HEK293 (cell line): ENCODE measurements around the gene B4GAT1.

Experiments used
- CTCF ChIA-PET: fragments of 350-600 bp; formaldehyde crosslinking; extraction: SDS; loops from one replicate; lab custom pipeline; 2021; ENCODE audit warnings: antibody characterized with exemption; lab: Yijun Ruan, JAX
- POLR2A ChIA-PET: fragments of 300-600 bp; formaldehyde crosslinking; extraction: SDS; loops from one replicate; lab custom pipeline; 2020; ENCODE audit warnings: antibody characterized with exemption, inconsistent platforms; lab: Yijun Ruan, JAX
- H3K27ac ChIP-seq: fragments of 200-500 bp; sonication (Bioruptor generic); 2 replicates; pipeline ENCODE4 v1.5.1; 2014; ENCODE audit warnings: low read depth, low read length, control low read depth, inconsistent platforms; ENCODE audit errors: extremely low read depth
- H3K36me3 ChIP-seq, 2 experiments: fragments of 200-500 bp in 1 of 2; sonication (Bioruptor generic) in 1 of 2; 1 replicate in 1 of 2; 2 replicates in 1 of 2; pipeline ENCODE4 v1.5.1; 2014 to 2017; ENCODE audit warnings: inconsistent platforms in 2 of 2, low read length in 2 of 2; ENCODE audit not compliant: control insufficient read depth in 2 of 2, insufficient read depth in 1 of 2
- H3K4me1 ChIP-seq: fragments of 200-500 bp; sonication (Bioruptor generic); 2 replicates; pipeline ENCODE4 v1.5.1; 2014; ENCODE audit warnings: mild to moderate bottlenecking, low read length, inconsistent platforms; ENCODE audit not compliant: control insufficient read depth, insufficient read depth
- H3K4me3 ChIP-seq: 2 replicates; pipeline ENCODE4 v1.5.1; 2011; ENCODE audit warnings: low read depth, mild to moderate bottlenecking, control low read depth, low read length, moderate library complexity
- H3K9me3 ChIP-seq: fragments of 200-500 bp; sonication (Bioruptor generic); 2 replicates; pipeline ENCODE4 v1.5.1; 2014; ENCODE audit warnings: low read depth, low read length, inconsistent platforms; ENCODE audit not compliant: control insufficient read depth, insufficient read depth
- BCL11A ChIP-seq: fragments of 450-650 bp; formaldehyde crosslinking; IDR thresholded peaks from 2 replicates; pipeline ENCODE4 v1.5.1; 2016; ENCODE audit warnings: low read depth, missing biosample characterization, missing genetic modification characterization
- EGR2 ChIP-seq: fragments of 450-650 bp; formaldehyde crosslinking; IDR thresholded peaks from 2 replicates; pipeline ENCODE4 v1.5.1; 2016; ENCODE audit warnings: low read depth, missing biosample characterization, missing genetic modification characterization
- KLF8 ChIP-seq: fragments of 450-650 bp; formaldehyde crosslinking; IDR thresholded peaks from 2 replicates; pipeline ENCODE4 v1.5.1; 2016; ENCODE audit warnings: missing biosample characterization, missing genetic modification characterization
- MEIS1 ChIP-seq: sonication (generic); formaldehyde crosslinking; IDR thresholded peaks from 2 replicates; pipeline ENCODE4 v1.8.1; 2022; ENCODE audit warnings: missing genetic modification reagents, mild to moderate bottlenecking, borderline replicate concordance
- MZF1 ChIP-seq: fragments of 450-650 bp; formaldehyde crosslinking; IDR thresholded peaks from 2 replicates; pipeline ENCODE4 v1.5.1; 2017; ENCODE audit warnings: missing biosample characterization, missing genetic modification characterization, borderline replicate concordance
- PRDM1 ChIP-seq: fragments of 450-650 bp; formaldehyde crosslinking; IDR thresholded peaks from 2 replicates; pipeline ENCODE4; 2016; ENCODE audit warnings: missing biosample characterization, missing genetic modification characterization
- ZBTB17 ChIP-seq: fragments of 450-650 bp; formaldehyde crosslinking; IDR thresholded peaks from 2 replicates; pipeline ENCODE4 v1.5.1; 2016; ENCODE audit warnings: missing biosample characterization, missing genetic modification characterization
- ZFHX2 ChIP-seq: fragments of 450-650 bp; formaldehyde crosslinking; conservative IDR thresholded peaks from 2 replicates; pipeline ENCODE4 v1.5.1; 2016; ENCODE audit warnings: missing biosample characterization, missing genetic modification characterization
- ZNF132 ChIP-seq: fragments of 450-650 bp; formaldehyde crosslinking; IDR thresholded peaks from 2 replicates; pipeline ENCODE4 v1.5.1; 2017; ENCODE audit warnings: missing biosample characterization, missing genetic modification characterization, borderline replicate concordance
- ZNF133 ChIP-seq: fragments of 450-650 bp; formaldehyde crosslinking; IDR thresholded peaks from 2 replicates; pipeline ENCODE4 v1.5.1; 2016; ENCODE audit warnings: missing biosample characterization, missing genetic modification characterization
- ZNF174 ChIP-seq: fragments of 450-650 bp; formaldehyde crosslinking; IDR thresholded peaks from 2 replicates; pipeline ENCODE4 v1.5.0; 2017; ENCODE audit warnings: missing biosample characterization, mild to moderate bottlenecking, missing genetic modification characterization
- ZNF311 ChIP-seq: fragments of 450-650 bp; formaldehyde crosslinking; IDR thresholded peaks from 2 replicates; pipeline ENCODE4 v1.5.1; 2017; ENCODE audit warnings: missing biosample characterization, missing genetic modification characterization, borderline replicate concordance
- ZNF324 ChIP-seq: fragments of 450-650 bp; formaldehyde crosslinking; IDR thresholded peaks from 2 replicates; pipeline ENCODE4 v1.5.1; 2016; ENCODE audit warnings: missing biosample characterization, missing genetic modification characterization
- ZNF366 ChIP-seq: fragments of 450-650 bp; formaldehyde crosslinking; conservative IDR thresholded peaks from 2 replicates; pipeline ENCODE4 v1.5.1; 2016; ENCODE audit warnings: missing biosample characterization, missing genetic modification characterization
- ZNF37A ChIP-seq: fragments of 450-650 bp; IDR thresholded peaks from 2 replicates; pipeline ENCODE4 v1.5.1; 2018; ENCODE audit warnings: missing biosample characterization, missing genetic modification characterization
- ZNF394 ChIP-seq: fragments of 450-650 bp; formaldehyde crosslinking; IDR thresholded peaks from 2 replicates; pipeline ENCODE4 v1.5.1; 2016; ENCODE audit warnings: missing biosample characterization, missing genetic modification characterization, mild to moderate bottlenecking, moderate library complexity, borderline replicate concordance
- ZNF416 ChIP-seq: fragments of 450-650 bp; formaldehyde crosslinking; IDR thresholded peaks from 2 replicates; pipeline ENCODE4 v1.5.1; 2016; ENCODE audit warnings: missing biosample characterization, missing genetic modification characterization
- ZNF423 ChIP-seq: fragments of 450-650 bp; formaldehyde crosslinking; IDR thresholded peaks from 2 replicates; pipeline ENCODE4 v1.5.1; 2016; ENCODE audit warnings: missing biosample characterization, missing genetic modification characterization
- ZNF529 ChIP-seq: fragments of 450-650 bp; formaldehyde crosslinking; IDR thresholded peaks from 2 replicates; pipeline ENCODE4 v1.5.1; 2017; ENCODE audit warnings: missing genetic modification characterization, missing biosample characterization; ENCODE audit not compliant: insufficient replicate concordance
- ZNF610 ChIP-seq: fragments of 450-650 bp; formaldehyde crosslinking; IDR thresholded peaks from 2 replicates; pipeline ENCODE4 v1.5.1; 2016; ENCODE audit warnings: missing biosample characterization, missing genetic modification characterization, borderline replicate concordance
- ZNF654 ChIP-seq: fragments of 450-650 bp; formaldehyde crosslinking; IDR thresholded peaks from 2 replicates; pipeline ENCODE4 v1.5.1; 2016; ENCODE audit warnings: low read depth, missing biosample characterization, missing genetic modification characterization
- ZNF670 ChIP-seq: fragments of 450-650 bp; formaldehyde crosslinking; IDR thresholded peaks from 2 replicates; pipeline ENCODE4 v1.5.1; 2016; ENCODE audit warnings: missing biosample characterization, missing genetic modification characterization, low read depth
- ZNF677 ChIP-seq: fragments of 450-650 bp; IDR thresholded peaks from 2 replicates; pipeline ENCODE4 v1.5.0; 2018; ENCODE audit warnings: missing biosample characterization, mild to moderate bottlenecking, missing genetic modification characterization, moderate library complexity
- ZNF830 ChIP-seq: fragments of 450-650 bp; IDR thresholded peaks from 2 replicates; pipeline ENCODE4 v1.5.0; 2018; ENCODE audit warnings: missing biosample characterization, missing genetic modification characterization, low read depth, mild to moderate bottlenecking, moderate library complexity
- TF ChIP-seq, protein P1 (sequence below): fragments of 450-650 bp; formaldehyde crosslinking; IDR thresholded peaks from 2 replicates; pipeline ENCODE4 v1.5.1; 2017; ENCODE audit warnings: missing biosample characterization, missing genetic modification characterization
- TF ChIP-seq, protein P2 (sequence below): fragments of 450-650 bp; formaldehyde crosslinking; IDR thresholded peaks from 2 replicates; pipeline ENCODE4 v1.5.1; 2016; ENCODE audit warnings: missing biosample characterization, missing genetic modification characterization
- TF ChIP-seq, protein P3 (sequence below): fragments of 450-650 bp; formaldehyde crosslinking; IDR thresholded peaks from 2 replicates; pipeline ENCODE4 v1.5.1; 2016; ENCODE audit warnings: missing biosample characterization, missing genetic modification characterization
- TF ChIP-seq, protein P4 (sequence below): sonication (generic); formaldehyde crosslinking; IDR thresholded peaks from 2 replicates; pipeline ENCODE4 v1.8.1; 2022; ENCODE audit warnings: mild to moderate bottlenecking, moderate library complexity, missing genetic modification reagents

B4GAT1 gene

DNA sequence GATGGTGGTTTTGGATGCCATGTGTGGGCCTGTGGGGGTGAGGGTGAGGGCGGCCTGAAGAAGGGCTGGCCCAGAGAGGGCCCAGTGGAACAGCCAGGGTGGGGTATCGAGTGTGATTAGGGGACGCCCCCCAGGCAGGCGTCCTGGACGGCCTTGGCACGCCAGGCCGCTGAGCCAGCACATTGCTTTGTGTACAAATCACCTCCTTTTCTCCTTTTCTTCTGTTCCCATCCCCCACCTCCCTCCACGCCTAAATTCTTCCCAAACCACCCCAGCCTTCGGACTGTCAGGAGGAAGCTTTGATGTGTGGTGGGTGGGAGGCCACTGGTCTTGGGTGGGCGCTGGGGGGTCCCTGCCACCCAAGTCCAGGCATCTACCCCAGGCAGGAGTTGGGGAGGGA, 22.8 kb downstream of the B4GAT1 start:
- Histone ChIP-seq H3K4me1 (no peaks in the 10 kb centered on the region), H3K36me3 (no peaks in the 10 kb centered on the region), H3K4me3 (no peak overlapping the region), H3K9me3 (no peaks in the 10 kb centered on the region), H3K27ac (no peak overlapping the region)
- ChIA-PET POLR2A (no interaction called here), CTCF (interaction anchor here (1.4 to 2.7 kb wide), 2 partner anchors 13 to 15 kb away, joined by 3 to 19 read pairs; no protein-coding TSS in a partner anchor)
- TF ChIP-seq KLF8 (tag by site-specific recombination) (no peak), MZF1 (tag by site-specific recombination) (no peak), ZNF133 (tag by site-specific recombination) (no peak), ZNF610 (no peak), ZNF830 (no peak), ZNF416 (tag by site-specific recombination) (no peak), ZNF423 (tag by site-specific recombination) (no peak), ZNF677 (tag by site-specific recombination) (no peak), ZNF529 (no peak), ZNF394 (no peak), ZNF174 (tag by site-specific recombination) (no peak), ZNF670 (tag by site-specific recombination) (no peak), ZNF324 (tag by site-specific recombination) (no peak), ZNF37A (tag by site-specific recombination) (no peak)
- TF ChIP-seq, protein P1, sequence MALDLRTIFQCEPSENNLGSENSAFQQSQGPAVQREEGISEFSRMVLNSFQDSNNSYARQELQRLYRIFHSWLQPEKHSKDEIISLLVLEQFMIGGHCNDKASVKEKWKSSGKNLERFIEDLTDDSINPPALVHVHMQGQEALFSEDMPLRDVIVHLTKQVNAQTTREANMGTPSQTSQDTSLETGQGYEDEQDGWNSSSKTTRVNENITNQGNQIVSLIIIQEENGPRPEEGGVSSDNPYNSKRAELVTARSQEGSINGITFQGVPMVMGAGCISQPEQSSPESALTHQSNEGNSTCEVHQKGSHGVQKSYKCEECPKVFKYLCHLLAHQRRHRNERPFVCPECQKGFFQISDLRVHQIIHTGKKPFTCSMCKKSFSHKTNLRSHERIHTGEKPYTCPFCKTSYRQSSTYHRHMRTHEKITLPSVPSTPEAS (tag by site-specific recombination) = no peak

DNA sequence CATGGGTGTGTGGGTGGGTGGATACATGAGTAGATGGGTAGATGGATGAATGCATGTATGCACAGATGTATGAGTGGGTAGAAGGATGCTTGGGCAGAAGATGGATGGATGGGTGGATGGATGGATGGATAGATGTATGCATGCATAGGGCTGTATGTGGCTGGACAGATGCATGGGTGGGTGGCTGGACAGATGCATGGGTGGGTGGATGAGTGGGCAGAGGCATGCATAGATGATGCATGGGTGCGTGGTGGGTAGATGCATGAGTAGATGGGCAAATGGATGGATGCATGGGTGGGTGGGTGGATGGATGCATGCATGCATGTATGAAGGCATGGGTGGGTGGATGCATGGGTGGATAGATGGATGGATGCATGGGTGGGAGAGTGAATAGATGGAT, 23.7 kb downstream of the B4GAT1 start:
- H3K4me1 ChIP-seq = no peaks in the 10 kb centered on the region
- POLR2A ChIA-PET = no interaction called here
- no peak for TF ChIP-seq PRDM1 (tag by site-specific recombination)
- TF ChIP-seq ZBTB17 = 0 out of 2 replicates have a peak, but pooled peaks have one; percentile 14
- peak; percentile 72 for TF ChIP-seq ZNF366 (tag by site-specific recombination)
- TF ChIP-seq EGR2 (tag by site-specific recombination) = peak; percentile 92
- TF ChIP-seq, protein P2, sequence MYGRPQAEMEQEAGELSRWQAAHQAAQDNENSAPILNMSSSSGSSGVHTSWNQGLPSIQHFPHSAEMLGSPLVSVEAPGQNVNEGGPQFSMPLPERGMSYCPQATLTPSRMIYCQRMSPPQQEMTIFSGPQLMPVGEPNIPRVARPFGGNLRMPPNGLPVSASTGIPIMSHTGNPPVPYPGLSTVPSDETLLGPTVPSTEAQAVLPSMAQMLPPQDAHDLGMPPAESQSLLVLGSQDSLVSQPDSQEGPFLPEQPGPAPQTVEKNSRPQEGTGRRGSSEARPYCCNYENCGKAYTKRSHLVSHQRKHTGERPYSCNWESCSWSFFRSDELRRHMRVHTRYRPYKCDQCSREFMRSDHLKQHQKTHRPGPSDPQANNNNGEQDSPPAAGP (tag by site-specific recombination) = no peak
- TF ChIP-seq ZFHX2 = peak; percentile 94

DNA sequence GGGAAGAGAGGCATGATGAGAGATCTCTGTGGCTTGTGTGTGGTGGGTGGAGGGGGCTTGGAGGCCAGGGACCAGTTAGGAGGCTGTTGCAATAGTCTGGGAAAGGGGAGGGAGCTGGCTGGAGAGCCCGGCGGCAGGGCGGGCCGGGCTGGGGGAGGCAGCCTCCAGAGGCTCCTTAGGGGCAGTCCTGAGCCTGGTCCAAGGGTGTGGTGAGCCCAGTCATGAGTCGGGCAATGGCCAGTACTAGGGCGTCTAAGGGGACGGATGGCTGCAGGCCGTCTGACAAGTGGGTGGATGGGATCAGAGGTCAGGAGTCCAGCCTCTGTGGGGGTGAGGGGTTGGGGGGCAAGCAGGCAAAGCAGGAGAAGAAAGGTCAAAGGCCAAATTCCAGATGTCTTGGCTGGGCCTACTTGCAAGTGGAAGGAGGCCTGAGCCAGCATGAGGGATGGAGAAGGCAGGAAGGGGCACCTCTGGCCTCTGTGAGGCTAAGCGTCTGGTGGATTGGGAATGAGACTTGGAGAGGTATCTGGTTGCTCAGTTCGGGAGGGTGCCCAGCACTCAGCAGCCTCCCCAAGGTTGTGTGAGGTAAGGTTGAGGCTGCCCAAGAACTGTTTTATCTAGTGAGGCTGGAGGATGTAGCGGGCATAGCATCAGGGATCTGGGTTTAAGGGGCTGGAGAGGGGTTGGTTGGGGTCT, 24.5 kb downstream of the B4GAT1 start:
- POLR2A ChIA-PET = no interaction called here
- no peaks in the 10 kb centered on the region for H3K36me3 ChIP-seq
- H3K4me3 ChIP-seq = no peak overlapping the region
- CTCF ChIA-PET = interaction anchor here (2.0 kb wide), 1 partner anchor 10 kb away, joined by 18 read pairs; no protein-coding TSS in a partner anchor
- H3K4me1 ChIP-seq = no peaks in the 10 kb centered on the region
- no peak overlapping the region for H3K27ac ChIP-seq
- H3K9me3 ChIP-seq = no peaks in the 10 kb centered on the region
- TF ChIP-seq, protein P3, sequence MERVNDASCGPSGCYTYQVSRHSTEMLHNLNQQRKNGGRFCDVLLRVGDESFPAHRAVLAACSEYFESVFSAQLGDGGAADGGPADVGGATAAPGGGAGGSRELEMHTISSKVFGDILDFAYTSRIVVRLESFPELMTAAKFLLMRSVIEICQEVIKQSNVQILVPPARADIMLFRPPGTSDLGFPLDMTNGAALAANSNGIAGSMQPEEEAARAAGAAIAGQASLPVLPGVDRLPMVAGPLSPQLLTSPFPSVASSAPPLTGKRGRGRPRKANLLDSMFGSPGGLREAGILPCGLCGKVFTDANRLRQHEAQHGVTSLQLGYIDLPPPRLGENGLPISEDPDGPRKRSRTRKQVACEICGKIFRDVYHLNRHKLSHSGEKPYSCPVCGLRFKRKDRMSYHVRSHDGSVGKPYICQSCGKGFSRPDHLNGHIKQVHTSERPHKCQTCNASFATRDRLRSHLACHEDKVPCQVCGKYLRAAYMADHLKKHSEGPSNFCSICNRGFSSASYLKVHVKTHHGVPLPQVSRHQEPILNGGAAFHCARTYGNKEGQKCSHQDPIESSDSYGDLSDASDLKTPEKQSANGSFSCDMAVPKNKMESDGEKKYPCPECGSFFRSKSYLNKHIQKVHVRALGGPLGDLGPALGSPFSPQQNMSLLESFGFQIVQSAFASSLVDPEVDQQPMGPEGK (tag by site-specific recombination) = no peak
- TF ChIP-seq ZNF654 (tag by site-specific recombination) (no peak), MEIS1 (CRISPR knock-in tag) (no peak), ZNF311 (no peak), MZF1 (tag by site-specific recombination) (no peak), BCL11A (no peak), ZNF416 (tag by site-specific recombination) (no peak), ZNF132 (tag by site-specific recombination) (no peak)
- TF ChIP-seq, protein P4, sequence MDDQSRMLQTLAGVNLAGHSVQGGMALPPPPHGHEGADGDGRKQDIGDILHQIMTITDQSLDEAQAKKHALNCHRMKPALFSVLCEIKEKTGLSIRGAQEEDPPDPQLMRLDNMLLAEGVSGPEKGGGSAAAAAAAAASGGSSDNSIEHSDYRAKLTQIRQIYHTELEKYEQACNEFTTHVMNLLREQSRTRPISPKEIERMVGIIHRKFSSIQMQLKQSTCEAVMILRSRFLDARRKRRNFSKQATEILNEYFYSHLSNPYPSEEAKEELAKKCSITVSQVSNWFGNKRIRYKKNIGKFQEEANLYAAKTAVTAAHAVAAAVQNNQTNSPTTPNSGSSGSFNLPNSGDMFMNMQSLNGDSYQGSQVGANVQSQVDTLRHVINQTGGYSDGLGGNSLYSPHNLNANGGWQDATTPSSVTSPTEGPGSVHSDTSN (CRISPR knock-in tag) = no peak

More for the DNA sequence above, 23.7 kb downstream of the B4GAT1 start:
- no peaks in the 10 kb centered on the region for H3K9me3 ChIP-seq
- no peak overlapping the region for H3K4me3 ChIP-seq
- no peaks in the 10 kb centered on the region for H3K36me3 ChIP-seq
- CTCF ChIA-PET = interaction anchor here (1.4 to 2.7 kb wide), 2 partner anchors 12 to 14 kb away, joined by 3 to 19 read pairs; no protein-coding TSS in a partner anchor
- no peak overlapping the region for H3K27ac ChIP-seq
